GM19455 (cell line): ENCODE data around the gene MOK.

Experiments
- ATAC-seq: cut with Tn5 transposase; IDR thresholded peaks from one replicate; pipeline ENCODE4 v1.9.1; 2021; ENCODE audit not compliant: unreplicated experiment

The MOK gene

DNA sequence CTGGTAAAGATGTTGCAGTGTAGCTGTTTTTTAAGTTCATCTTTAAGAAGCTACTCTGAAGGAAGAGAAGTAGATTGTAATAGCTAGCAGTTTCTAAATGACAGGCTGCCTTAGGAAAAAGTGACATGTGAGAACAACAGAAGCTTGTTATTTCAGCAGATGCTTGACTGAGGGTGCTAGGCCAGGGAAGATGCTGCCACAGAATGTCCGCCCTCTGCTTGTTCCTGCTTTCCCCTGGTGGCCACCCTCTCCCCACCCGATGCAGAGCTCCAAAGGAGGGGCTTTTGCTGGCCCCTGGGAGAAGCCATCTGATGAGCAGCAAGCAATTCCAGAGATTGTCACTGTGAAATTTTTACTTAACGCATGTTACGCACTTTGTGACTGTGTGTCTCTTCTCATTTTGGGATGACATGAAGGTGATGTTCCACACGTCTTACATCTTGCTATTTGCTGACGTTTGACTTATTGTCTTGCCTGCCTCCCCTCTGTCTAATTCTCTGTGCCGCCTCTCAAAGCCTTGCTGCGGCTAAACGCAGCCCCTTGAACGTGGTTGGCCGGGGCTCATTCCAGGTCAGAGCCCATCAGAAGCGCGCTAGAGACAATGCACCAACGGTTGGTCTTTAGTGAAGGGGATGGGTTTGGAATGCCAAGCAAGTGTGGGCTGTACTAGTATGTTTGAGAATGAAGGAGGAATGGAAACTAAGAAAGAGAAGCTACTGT lies 120.5 kb downstream of the MOK start:
- ATAC-seq, result no peak

DNA sequence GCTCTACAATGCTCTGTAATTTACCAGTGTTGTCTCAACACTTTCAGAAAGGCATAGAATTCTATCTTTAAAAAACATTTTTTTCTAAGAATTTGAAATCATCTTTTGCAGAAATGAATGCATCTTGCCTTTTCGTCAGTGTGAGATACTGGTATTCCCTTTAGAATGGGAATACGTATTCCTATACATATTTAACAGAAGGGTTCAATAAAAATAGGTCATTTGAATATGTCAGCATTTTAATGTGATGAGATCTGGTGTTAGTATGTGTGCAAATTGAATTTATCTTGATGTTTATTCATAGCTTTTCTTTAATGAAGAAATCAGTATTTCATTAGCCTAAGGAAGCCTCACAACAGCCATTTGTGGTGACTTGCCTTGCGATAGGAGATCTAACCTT lies 121.1 kb downstream of the MOK start:
- no peak for ATAC-seq

DNA sequence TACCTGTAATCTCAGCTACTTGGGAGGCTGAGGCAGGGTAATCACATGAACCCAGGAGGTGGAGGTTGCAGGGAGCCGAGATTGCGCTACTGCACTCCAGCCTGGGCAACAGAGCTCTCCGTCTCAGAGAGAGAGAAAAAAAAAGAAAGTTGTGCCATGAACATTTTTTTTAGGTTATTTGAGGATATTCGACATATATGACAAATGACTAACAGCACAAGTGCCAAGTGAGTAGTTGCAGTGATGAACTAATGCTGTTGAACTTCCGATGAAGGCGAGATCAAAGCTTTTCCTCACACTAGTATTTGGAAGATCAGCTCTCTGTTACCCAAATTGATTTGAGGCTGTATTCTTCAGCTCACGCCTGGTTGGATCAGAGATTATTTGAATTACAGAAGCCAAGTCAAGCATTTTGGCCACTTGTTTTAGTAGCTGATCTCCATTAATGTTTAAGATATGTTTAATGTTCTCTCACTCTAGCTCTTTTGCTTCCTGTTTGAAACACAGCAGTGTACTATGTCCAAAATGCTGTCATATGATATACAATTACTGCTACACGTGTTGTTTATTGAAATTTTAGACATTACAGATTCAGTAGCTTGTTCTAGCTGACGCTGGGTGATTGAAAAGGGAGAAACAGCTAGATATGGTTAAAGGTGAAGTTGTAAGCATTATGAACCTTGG lies 121.9 kb downstream of the MOK start:
- no peak for ATAC-seq

DNA sequence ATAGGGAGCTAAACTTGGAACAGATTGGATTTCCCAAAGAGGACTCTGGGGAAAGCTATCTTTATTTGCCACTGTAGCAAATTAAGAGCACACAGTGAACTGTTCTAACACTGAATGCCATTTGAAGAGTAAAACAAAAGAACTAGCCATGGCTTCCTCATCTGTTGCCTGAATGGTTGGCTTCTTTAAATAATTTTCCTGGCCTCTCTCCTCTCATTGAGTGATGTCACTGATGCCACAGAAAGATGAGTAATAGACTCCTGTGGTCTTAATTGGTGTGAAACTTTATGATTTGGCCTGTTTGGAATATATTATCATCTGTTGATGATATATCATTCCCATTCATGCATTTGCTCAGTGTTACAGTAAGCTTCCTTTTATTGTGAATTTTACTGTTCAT lies 122.8 kb downstream of the MOK start:
- no peak for ATAC-seq

DNA sequence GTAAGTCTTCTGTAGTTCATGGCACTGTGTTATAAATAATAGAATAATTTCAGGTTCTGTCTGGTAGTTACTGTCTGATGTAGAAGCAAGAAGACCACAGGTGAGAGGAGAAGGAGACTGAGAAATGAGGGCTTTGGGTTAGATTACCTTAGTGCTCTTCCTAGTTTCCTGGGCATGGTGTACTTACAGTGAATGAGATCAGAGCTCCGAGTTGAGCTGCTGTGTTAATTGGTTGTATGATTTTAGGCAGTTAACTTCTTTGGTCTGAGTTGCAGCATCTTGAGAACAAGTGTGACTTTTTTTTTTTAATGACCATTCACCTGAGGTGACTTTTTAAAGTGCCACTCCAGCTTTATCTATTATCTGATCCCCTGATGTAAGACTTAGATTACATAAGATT lies 123.8 kb downstream of the MOK start:
- no peak for ATAC-seq

- no peak for ATAC-seq
Observed at GRCh38 chr14:102180248-102180998, 124.5 kb downstream of the MOK start.
